H1 (cell line): ENCODE data around the gene NUP155. TPM values are rescaled to one million over a fixed set of nuclear protein-coding genes. Genes with fewer than 3 reads are reported as not detected.

ENCODE experiments used
- CTCF ChIA-PET: fragments of 300-600 bp; sonication (Branson Sonifier 250); formaldehyde crosslinking; loops from one replicate; lab custom pipeline; 2021; ENCODE audit not compliant: partially characterized antibody; lab: Charles Lee
- POLR2A ChIA-PET: fragments of 300-600 bp; sonication (Branson Sonifier 250); formaldehyde crosslinking; loops from one replicate; lab custom pipeline; 2021; ENCODE audit warnings: inconsistent platforms; ENCODE audit not compliant: partially characterized antibody; lab: Charles Lee
- DNase-seq, 2 experiments: peaks; one replicate each; pipeline versions ENCODE4 v3.0.0 to v3.0.0-alpha.2; 2010 to 2022; ENCODE audit warnings: low spot score in 2 of 2, low read depth in 1 of 2, mixed read lengths in 1 of 2
- FAIRE-seq: peaks from 2 replicates; lab custom pipeline; 2011; peaks lifted over from hg19 to GRCh38; lab: Jason Lieb, UNC
- H2AFZ ChIP-seq: 2 replicates; pipeline ENCODE4 v1.8.1; 2012; ENCODE audit warnings: low read length, inconsistent platforms
- H2AK5ac ChIP-seq: 2 replicates; pipeline ENCODE4 v1.6.1; 2013; ENCODE audit warnings: low read depth, low read length
- H2BK120ac ChIP-seq: replicated peaks from 2 replicates; pipeline ENCODE3; 2013; ENCODE audit warnings: low read depth, low read length, inconsistent platforms
- H2BK12ac ChIP-seq: 2 replicates; pipeline ENCODE4 v1.6.1; 2013; ENCODE audit warnings: low read depth, low read length
- H2BK15ac ChIP-seq: 2 replicates; pipeline ENCODE4 v1.6.1; 2013; ENCODE audit warnings: low read length
- H2BK20ac ChIP-seq: 2 replicates; pipeline ENCODE4 v1.6.1; 2013; ENCODE audit warnings: low read length
- H2BK5ac ChIP-seq: 2 replicates; pipeline ENCODE4 v1.6.1; 2013; ENCODE audit warnings: low read depth, low read length
- H3K14ac ChIP-seq: 2 replicates; pipeline ENCODE4 v1.6.1; 2013; ENCODE audit warnings: inconsistent platforms; ENCODE audit not compliant: insufficient read length
- H3K18ac ChIP-seq: 2 replicates; pipeline ENCODE4 v1.6.1; 2013; ENCODE audit warnings: low read length; ENCODE audit errors: extremely low read depth
- H3K23ac ChIP-seq: 2 replicates; pipeline ENCODE4 v1.6.1; 2013; ENCODE audit warnings: inconsistent platforms; ENCODE audit not compliant: insufficient read length
- H3K23me2 ChIP-seq: 2 replicates; pipeline ENCODE4 v1.6.1; 2013; ENCODE audit warnings: low read depth, low read length
- H3K27ac ChIP-seq: 2 replicates; pipeline ENCODE4 v1.6.1; 2011; ENCODE audit warnings: low read depth, low read length, inconsistent platforms
- H3K27me3 ChIP-seq, 4 experiments: replicated peaks in 1 of 4; 1 replicate in 1 of 4; 2 replicates in 3 of 4; pipeline versions ENCODE4 v1.6.1 to v1.8.1; 2011 to 2013; ENCODE audit warnings: low read length in 3 of 4, mild to moderate bottlenecking in 3 of 4, inconsistent platforms in 2 of 4, mixed read lengths in 2 of 4, moderate library complexity in 1 of 4; ENCODE audit not compliant: control insufficient read depth in 3 of 4, insufficient read depth in 3 of 4; ENCODE audit errors: extremely low read depth in 1 of 4
- H3K36me3 ChIP-seq, 4 experiments: 2 replicates each; pipeline versions ENCODE4 v1.6.1 to v1.8.1; 2011 to 2013; ENCODE audit warnings: mild to moderate bottlenecking in 4 of 4, low read length in 3 of 4, moderate library complexity in 2 of 4, control low read depth in 1 of 4, inconsistent platforms in 1 of 4; ENCODE audit not compliant: insufficient read depth in 4 of 4, control insufficient read depth in 2 of 4
- H3K4ac ChIP-seq: replicated peaks from 2 replicates; pipeline ENCODE3; 2013; ENCODE audit warnings: low read length, low read depth, mixed read lengths, inconsistent platforms; ENCODE audit not compliant: insufficient read length
- H3K4me1 ChIP-seq, 4 experiments: replicated peaks in 1 of 4; 1 replicate in 1 of 4; 2 replicates in 3 of 4; pipeline versions ENCODE4 v1.6.1 to v1.8.1; 2011 to 2013; ENCODE audit warnings: low read length in 3 of 4, inconsistent platforms in 2 of 4, mixed read lengths in 1 of 4; ENCODE audit not compliant: insufficient read depth in 4 of 4, control insufficient read depth in 3 of 4
- H3K4me2 ChIP-seq, 2 experiments: 2 replicates each; pipeline versions ENCODE4 v1.6.1 to v1.8.1; 2011 to 2013; ENCODE audit warnings: low read depth in 2 of 2, low read length in 2 of 2, control low read depth in 1 of 2, inconsistent platforms in 1 of 2, mild to moderate bottlenecking in 1 of 2; ENCODE audit not compliant: insufficient read depth in 1 of 2
- H3K4me3 ChIP-seq, 4 experiments: fragments of 200-600, 300-600 bp in 1 of 4; sonication (generic), shearing (Covaris generic), sonication (Bioruptor Twin) in 1 of 4; 2 replicates each; pipeline versions ENCODE4 v1.5.1 to v1.8.1; 2011 to 2016; ENCODE audit warnings: low read length in 4 of 4, low read depth in 3 of 4, control low read depth in 2 of 4, inconsistent platforms in 2 of 4, mild to moderate bottlenecking in 2 of 4, mixed read lengths in 1 of 4, moderate library complexity in 1 of 4; ENCODE audit not compliant: insufficient read depth in 2 of 4; ENCODE audit errors: extremely low read depth in 1 of 4
- H3K56ac ChIP-seq: replicated peaks from 2 replicates; pipeline ENCODE3; 2013; ENCODE audit warnings: low read depth, mild to moderate bottlenecking, mixed read lengths, low read length, inconsistent platforms; ENCODE audit not compliant: insufficient read length
- H3K79me1 ChIP-seq: 2 replicates; pipeline ENCODE4 v1.6.1; 2013; ENCODE audit warnings: low read depth, low read length, control low read depth
- H3K79me2 ChIP-seq, 2 experiments: 2 replicates each; pipeline versions ENCODE4 v1.6.1 to v1.8.1; 2012 to 2013; ENCODE audit warnings: low read length in 2 of 2, mild to moderate bottlenecking in 2 of 2, inconsistent platforms in 1 of 2; ENCODE audit not compliant: insufficient read depth in 2 of 2, control insufficient read depth in 1 of 2
- H3K9ac ChIP-seq, 4 experiments: replicated peaks in 1 of 4; 1 replicate in 1 of 4; 2 replicates in 3 of 4; pipeline versions ENCODE4 v1.6.1 to v1.8.1; 2011 to 2013; ENCODE audit warnings: low read depth in 3 of 4, low read length in 3 of 4, control low read depth in 2 of 4, mild to moderate bottlenecking in 2 of 4, moderate library complexity in 2 of 4, inconsistent platforms in 1 of 4; ENCODE audit errors: extremely low read depth in 1 of 4
- H3K9me3 ChIP-seq, 2 experiments: 2 replicates each; pipeline versions ENCODE4 v1.6.1 to v1.8.1; 2012 to 2013; ENCODE audit warnings: mild to moderate bottlenecking in 2 of 2, moderate library complexity in 2 of 2, control low read depth in 1 of 2, inconsistent platforms in 1 of 2, low read depth in 1 of 2, low read length in 1 of 2, mixed read lengths in 1 of 2; ENCODE audit not compliant: insufficient read depth in 2 of 2
- H4K20me1 ChIP-seq, 2 experiments: replicated peaks in 1 of 2; 2 replicates each; pipeline versions ENCODE3 to v1.8.1; 2011 to 2013; ENCODE audit warnings: inconsistent platforms in 2 of 2, low read length in 2 of 2, mild to moderate bottlenecking in 1 of 2; ENCODE audit not compliant: insufficient read depth in 2 of 2, control insufficient read depth in 1 of 2
- H4K5ac ChIP-seq: 2 replicates; pipeline ENCODE4 v1.6.1; 2013; ENCODE audit warnings: low read length, low read depth, mixed read lengths, inconsistent platforms; ENCODE audit not compliant: insufficient read length
- H4K8ac ChIP-seq: 2 replicates; pipeline ENCODE4 v1.8.0; 2013; ENCODE audit warnings: mild to moderate bottlenecking, moderate library complexity, low read length, inconsistent platforms; ENCODE audit not compliant: insufficient read depth; ENCODE audit errors: extremely low read depth
- H4K91ac ChIP-seq: replicated peaks from 2 replicates; pipeline ENCODE3; 2013; ENCODE audit warnings: low read length, mixed read lengths, inconsistent platforms; ENCODE audit not compliant: insufficient read length
- BCL11A ChIP-seq, 2 experiments: IDR thresholded peaks; one replicate each; pipeline ENCODE4 v1.6.1; 2011; ENCODE audit warnings: low read depth in 2 of 2, low read length in 2 of 2, mild to moderate bottlenecking in 2 of 2
- FOSL1 ChIP-seq: IDR thresholded peaks from 2 replicates; pipeline ENCODE4 v1.6.1; 2011; ENCODE audit warnings: mild to moderate bottlenecking, low read depth, low read length, moderate library complexity; ENCODE audit not compliant: insufficient read depth
- POLR2A ChIP-seq, 2 experiments: IDR thresholded peaks; 1 replicate in 1 of 2; 2 replicates in 1 of 2; pipeline ENCODE4 v1.6.1; 2011; ENCODE audit warnings: low read depth in 2 of 2, low read length in 2 of 2, mild to moderate bottlenecking in 2 of 2; ENCODE audit errors: control extremely low read depth in 1 of 2
- USF2 ChIP-seq: IDR thresholded peaks from 2 replicates; pipeline ENCODE4 v1.6.1; 2011; ENCODE audit warnings: low read length, improper control_type of control experiment
- whole genome bisulfite sequencing, 2 experiments: shearing (Covaris generic) in 1 of 2; methylation state at CpG; one replicate each; pipeline versions ENCODE4 v1.1.6 to v1.1.7; 2013 to 2015; ENCODE audit warnings: low lambda C conversion rate in 2 of 2, mixed read lengths in 2 of 2, inconsistent platforms in 1 of 2, low coverage in 1 of 2, missing lambda C conversion rate in 1 of 2; ENCODE audit not compliant: insufficient replicate concordance in 2 of 2, insufficient coverage in 1 of 2, insufficient read length in 1 of 2; ENCODE audit errors: extremely low coverage in 1 of 2, missing lambda C conversion rate in 1 of 2; 5-methylcytosine and 5-hydroxymethylcytosine counted together
- polyA plus RNA-seq, 7 experiments: library from polyadenylated mRNA; depleted of rRNA in 3 of 7; stranded (reverse) in 5 of 7; unstranded in 2 of 7; fragments of >200 nt in 5 of 7; fragments of 200-250 nt in 2 of 7; gene quantifications; 1 replicate in 5 of 7; 2 replicates in 1 of 7; 4 replicates in 1 of 7; pipeline versions ENCODE4 v1.2.1 to v1.2.3, GENCODE V29; 2011 to 2013; ENCODE audit warnings: missing spikeins in 2 of 7, mixed read lengths in 2 of 7
- total RNA-seq: library from RNA; stranded (reverse); fragmentation: NEBNext Ultra II Directional; extraction: Animal tissue kit (Norgen Biotek cat#: 25700); gene quantifications from 2 replicates; pipeline ENCODE4 v1.2.1, GENCODE V29; 2021
- TF ChIP-seq, protein P1 (sequence below): IDR thresholded peaks from 2 replicates; pipeline ENCODE4 v1.6.1; 2011; ENCODE audit warnings: low read depth, mild to moderate bottlenecking, low read length; ENCODE audit not compliant: insufficient read depth

The NUP155 gene
- total and polyA plus RNA-seq, 2 of the 8 experiments (the other 6 are each of a cell fraction or from before 2014, with no cell fraction given): 27.1 to 91.6 TPM

- CTCF ChIA-PET: interaction anchor here (0.6 to 3.1 kb wide), 28 partner anchors 9 to 780 kb away, joined by 3 to 28 read pairs (median 4); no protein-coding TSS in a partner anchor
- Histone ChIP-seq H3K56ac (no peak overlapping the region), H3K14ac (no peak overlapping the region), H3K79me2 (no peaks in the 10 kb centered on the region), H3K9me3 (no peaks in the 10 kb centered on the region), H2AK5ac (no peak overlapping the region), H2BK15ac (no peak overlapping the region), H2BK20ac (no peak overlapping the region), H3K4me2 (no peak overlapping the region), H2BK5ac (no peak overlapping the region), H3K4me1 (no peaks in the 10 kb centered on the region), H3K79me1 (no peaks in the 10 kb centered on the region), H4K20me1 (no peaks in the 10 kb centered on the region), H3K27me3 (no peaks in the 10 kb centered on the region), H4K91ac (no peak overlapping the region), H4K8ac (no peak overlapping the region), H4K5ac (no peak overlapping the region), H2BK12ac (no peak overlapping the region), H3K36me3 (peaks cover 0 to under 1% (median 0%) of the 10 kb centered on the region in 4 experiments; a peak in 1 of 8 replicates), H3K9ac (no peak overlapping the region; a peak in 1 of 7 replicates), H2AFZ (no peak overlapping the region), H3K4ac (no peak overlapping the region), H3K18ac (no peak overlapping the region), H3K23me2 (no peaks in the 10 kb centered on the region), H3K4me3 (no peak overlapping the region), H3K23ac (no peak overlapping the region), H3K27ac (no peak overlapping the region), H2BK120ac (no peak overlapping the region)
- FAIRE-seq: no peak
- TF ChIP-seq, protein P1, sequence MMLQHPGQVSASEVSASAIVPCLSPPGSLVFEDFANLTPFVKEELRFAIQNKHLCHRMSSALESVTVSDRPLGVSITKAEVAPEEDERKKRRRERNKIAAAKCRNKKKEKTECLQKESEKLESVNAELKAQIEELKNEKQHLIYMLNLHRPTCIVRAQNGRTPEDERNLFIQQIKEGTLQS: no peak
- no peak for TF ChIP-seq BCL11A (IDR thresholded peaks at IDR 0.05; ENCODE audit: low read depth in 2 of 2, low read length in 2 of 2)
- TF ChIP-seq FOSL1: no peak
- no peak for TF ChIP-seq USF2
- TF ChIP-seq POLR2A (IDR thresholded peaks at IDR 0.05; ENCODE audit: control extremely low read depth in 1 of 2, low read depth in 2 of 2, low read length in 2 of 2): no peak
- WGBS, 2 experiments: 87% methylated on average over 3 of the region's 3 CpGs; no CpG with 5 or more reads in 1 of the 2 experiments
- POLR2A ChIA-PET: no interaction called here
- no peak for DNase-seq
Measured at GRCh38 chr5:37412515-37412914, 41.6 kb upstream of the NUP155 start.
